SKM-1 (cell line): ENCODE measurements around the gene ATP8B2.

Experiments used
- DNase-seq: peaks from one replicate; lab custom pipeline; 2025; ENCODE audit not compliant: unreplicated experiment; lab: John Stamatoyannopoulos, UW

ATP8B2 gene

GRCh38 chr1:154386643-154387352 lies 61.5 kb downstream of the ATP8B2 start:
- no peak for DNase-seq

- DNase-seq = no peak
Observed at GRCh38 chr1:154391086-154391770, 65.9 kb downstream of the ATP8B2 start.

GRCh38 chr1:154398141-154398540 lies 72.8 kb downstream of the ATP8B2 start:
- DNase-seq = no peak

DNA sequence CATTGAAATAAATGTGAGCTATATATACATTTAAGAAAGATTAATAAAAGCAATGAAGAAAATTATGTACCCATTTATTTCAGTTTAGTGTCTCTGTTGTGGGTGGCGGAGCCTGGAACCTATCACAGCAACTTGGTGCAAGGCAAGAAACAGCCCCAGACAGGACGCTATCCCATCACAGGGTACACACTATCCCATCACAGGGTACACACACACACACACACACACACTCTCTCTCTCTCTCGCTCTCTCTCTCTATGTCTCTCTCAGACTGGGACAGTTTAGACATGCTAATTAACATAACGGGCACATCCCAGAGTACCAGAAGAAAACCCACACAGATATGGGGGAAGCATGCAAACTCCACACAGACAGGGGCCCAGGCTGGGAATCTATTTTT lies 73.4 kb downstream of the ATP8B2 start:
- no peak for DNase-seq

DNA sequence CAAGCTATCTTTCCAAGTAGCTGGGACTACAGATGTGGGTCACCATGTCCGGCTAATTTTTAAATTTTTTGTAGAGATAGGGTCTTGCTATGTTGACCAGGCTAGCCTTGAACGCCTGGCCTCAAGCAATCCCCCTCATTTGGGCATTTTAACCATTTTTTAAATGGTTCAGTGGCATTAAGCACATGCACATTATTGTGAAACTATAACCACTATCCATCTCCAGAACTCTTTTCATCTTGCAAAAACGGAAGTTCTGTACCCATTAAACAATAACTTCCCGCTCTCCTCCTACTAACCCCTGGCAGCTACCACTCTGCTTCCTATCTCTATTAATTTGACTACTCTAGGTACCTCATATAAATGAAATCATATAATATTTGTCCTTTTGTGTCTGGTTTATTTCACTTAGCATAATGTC lies 75.1 kb downstream of the ATP8B2 start:
- peak; percentile 96 for DNase-seq
